AG04449 (cell line): ENCODE results near the gene SSPN.

Source experiments
- CTCF ChIA-PET: fragments of 350-600 bp; formaldehyde crosslinking; extraction: SDS; loops from one replicate; lab custom pipeline; 2021; ENCODE audit warnings: antibody characterized with exemption; lab: Yijun Ruan, JAX
- POLR2A ChIA-PET: fragments of 400-600, 350-600 bp; formaldehyde crosslinking; extraction: SDS; loops from one replicate; lab custom pipeline; 2020; ENCODE audit warnings: antibody characterized with exemption, inconsistent platforms; lab: Yijun Ruan, JAX
- DNase-seq: peaks from one replicate; pipeline ENCODE4 v3.0.0-alpha.2; 2010; ENCODE audit warnings: low read depth, low spot score
- H3K4me3 ChIP-seq: 2 replicates; pipeline ENCODE4 v1.5.1; 2011; ENCODE audit warnings: low read depth, mild to moderate bottlenecking, control low read depth, low read length
- TF ChIP-seq, protein P1 (sequence below): IDR thresholded peaks from one replicate; pipeline ENCODE4 v1.5.1; 2011; ENCODE audit warnings: mild to moderate bottlenecking, moderate library complexity, low read length, control low read depth, inconsistent platforms; ENCODE audit not compliant: insufficient read depth; ENCODE audit errors: missing control alignments

SSPN gene

DNA sequence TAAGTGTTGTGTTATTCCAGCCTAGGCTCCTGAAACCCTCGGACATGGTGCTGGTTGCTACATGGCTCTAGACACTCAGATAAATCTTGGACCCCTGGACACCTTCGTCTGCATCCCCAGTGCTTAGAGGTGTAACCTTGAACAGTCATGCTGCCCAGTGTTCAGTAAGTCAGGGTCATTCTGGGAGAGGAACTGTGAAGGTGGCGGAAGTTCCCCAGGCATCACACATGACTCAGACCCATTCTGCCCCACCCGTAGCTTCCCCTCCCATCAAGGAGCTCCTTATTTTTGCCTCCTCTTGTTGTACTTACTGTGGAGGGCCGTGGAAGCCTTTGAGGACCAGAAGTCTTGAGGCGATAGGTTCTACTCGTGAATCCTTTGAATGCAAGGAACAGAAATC is 18.1 kb upstream of the SSPN start:
- POLR2A ChIA-PET: no interaction called here
- H3K4me3 ChIP-seq: no peak overlapping the region
- TF ChIP-seq, protein P1, sequence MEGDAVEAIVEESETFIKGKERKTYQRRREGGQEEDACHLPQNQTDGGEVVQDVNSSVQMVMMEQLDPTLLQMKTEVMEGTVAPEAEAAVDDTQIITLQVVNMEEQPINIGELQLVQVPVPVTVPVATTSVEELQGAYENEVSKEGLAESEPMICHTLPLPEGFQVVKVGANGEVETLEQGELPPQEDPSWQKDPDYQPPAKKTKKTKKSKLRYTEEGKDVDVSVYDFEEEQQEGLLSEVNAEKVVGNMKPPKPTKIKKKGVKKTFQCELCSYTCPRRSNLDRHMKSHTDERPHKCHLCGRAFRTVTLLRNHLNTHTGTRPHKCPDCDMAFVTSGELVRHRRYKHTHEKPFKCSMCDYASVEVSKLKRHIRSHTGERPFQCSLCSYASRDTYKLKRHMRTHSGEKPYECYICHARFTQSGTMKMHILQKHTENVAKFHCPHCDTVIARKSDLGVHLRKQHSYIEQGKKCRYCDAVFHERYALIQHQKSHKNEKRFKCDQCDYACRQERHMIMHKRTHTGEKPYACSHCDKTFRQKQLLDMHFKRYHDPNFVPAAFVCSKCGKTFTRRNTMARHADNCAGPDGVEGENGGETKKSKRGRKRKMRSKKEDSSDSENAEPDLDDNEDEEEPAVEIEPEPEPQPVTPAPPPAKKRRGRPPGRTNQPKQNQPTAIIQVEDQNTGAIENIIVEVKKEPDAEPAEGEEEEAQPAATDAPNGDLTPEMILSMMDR: no peak
- DNase-seq: no peak
- CTCF ChIA-PET: no interaction called here

DNA sequence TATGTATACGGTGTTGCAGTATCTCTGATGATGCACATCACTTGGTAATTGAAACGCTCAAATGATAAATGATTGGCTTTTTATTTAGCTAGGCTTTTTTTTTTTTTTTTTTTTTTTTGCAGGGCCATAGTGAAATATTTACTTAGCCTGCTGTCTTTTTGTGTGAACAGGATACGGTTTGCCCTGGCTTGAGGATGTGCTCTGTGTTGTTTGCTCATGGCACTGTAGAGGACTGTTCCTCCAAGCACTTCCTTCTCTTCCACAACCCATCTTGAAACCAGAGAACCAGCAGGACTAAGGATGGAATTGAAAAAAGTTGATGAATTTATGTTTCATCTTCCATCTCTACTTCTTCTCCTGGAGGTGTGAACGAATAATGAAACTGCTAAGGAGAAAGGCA is 15.5 kb upstream of the SSPN start:
- POLR2A ChIA-PET: no interaction called here
- no peak for DNase-seq
- no peak overlapping the region for H3K4me3 ChIP-seq
- TF ChIP-seq, protein P1: no peak
- CTCF ChIA-PET: no interaction called here

DNA sequence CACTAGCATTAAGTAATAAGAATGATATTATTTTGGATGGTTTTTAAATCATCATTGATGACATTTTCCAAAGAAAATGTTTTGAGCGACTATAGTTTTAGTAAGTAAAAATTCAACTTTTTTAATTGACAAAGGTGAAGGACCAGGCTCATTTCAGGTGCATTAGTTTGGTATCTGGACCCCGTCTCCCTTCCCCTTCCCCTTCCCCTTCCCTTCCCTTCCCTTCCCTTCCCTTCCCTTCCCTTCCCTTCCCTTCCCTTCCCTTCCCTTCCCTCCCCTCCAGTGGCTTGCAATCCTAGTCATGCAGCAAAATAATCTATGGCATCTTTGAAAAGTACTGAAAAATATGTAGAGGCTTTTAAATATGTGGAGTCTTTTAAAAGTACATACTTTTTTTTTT is 13.0 kb upstream of the SSPN start:
- POLR2A ChIA-PET: no interaction called here
- TF ChIP-seq, protein P1: no peak
- CTCF ChIA-PET: no interaction called here
- DNase-seq: no peak
- H3K4me3 ChIP-seq: no peak overlapping the region

DNA sequence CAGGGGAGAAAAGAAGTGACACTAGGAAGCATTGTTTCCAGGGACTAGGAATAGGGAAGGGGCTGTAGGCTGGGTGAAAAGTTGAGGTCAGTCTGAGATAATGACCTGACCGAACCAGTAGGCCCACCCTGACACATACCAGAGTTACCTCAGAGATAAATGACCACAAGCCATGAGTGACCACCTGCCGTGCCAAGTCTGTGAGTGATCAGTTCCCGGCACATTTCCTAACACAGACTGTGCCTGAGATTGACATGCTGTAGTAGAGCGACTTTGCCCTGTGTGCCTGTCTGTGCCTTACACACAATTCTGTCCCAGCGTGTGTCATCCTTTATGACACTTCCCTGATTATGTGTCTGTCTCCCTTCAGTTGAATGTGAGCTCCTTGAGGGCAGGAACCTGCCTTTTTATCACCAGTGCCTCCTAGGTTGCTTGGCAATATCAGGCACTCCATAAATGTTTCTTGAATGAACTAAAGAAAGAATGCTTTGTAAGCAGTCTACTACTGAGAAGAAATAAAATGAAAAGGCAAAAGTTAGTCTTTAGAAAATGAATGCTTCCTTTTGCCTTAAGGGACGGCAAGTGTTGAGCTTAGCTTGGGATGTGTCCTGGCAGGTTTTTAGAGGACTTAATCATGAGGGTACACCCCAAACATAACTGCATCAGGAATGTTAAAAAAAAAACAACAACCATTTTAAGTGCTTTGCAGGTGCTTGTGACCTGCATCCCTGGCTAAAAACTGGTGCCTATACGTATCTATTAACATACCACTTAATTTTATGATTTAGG is 9.6 kb upstream of the SSPN start:
- no peak for DNase-seq
- CTCF ChIA-PET: no interaction called here
- H3K4me3 ChIP-seq: no peak overlapping the region
- POLR2A ChIA-PET: no interaction called here
- TF ChIP-seq, protein P1: no peak

DNA sequence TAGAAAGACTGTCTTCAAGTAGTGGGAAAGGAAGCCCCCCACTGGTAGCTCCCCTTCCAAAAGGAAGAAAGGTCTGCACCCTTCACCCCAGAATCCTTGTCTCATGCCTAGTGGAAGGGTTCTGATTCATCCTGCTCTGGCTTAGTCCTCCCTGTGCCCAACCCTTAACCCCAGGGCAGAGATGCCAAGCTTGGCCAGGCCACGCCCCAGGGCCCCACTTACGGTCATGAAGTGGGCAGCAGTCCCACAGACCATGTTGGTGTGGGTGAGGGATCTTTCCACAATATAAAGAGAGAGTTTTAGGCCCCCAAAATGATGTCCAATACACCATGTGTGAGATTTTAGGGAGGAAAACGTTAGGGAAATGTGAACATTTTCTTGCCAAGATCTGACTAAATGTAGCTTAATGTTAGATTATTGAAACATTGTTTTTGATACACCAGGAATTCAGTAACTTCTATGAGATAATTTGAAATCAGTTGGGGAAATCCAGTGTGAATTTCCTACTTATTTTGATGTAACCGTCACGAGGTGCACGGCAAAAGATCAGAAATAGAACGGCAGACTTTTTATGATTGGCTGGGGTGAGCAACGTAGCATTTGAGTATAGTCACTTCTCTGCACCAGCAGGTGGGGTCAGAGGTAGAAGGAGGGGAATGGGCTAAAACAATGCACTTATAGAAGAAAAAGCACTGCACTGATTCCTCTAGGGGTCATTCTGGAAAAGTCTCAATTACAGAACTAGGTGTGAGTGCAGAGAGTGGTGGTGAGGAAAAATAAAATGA is 8.2 kb upstream of the SSPN start:
- DNase-seq: no peak
- TF ChIP-seq, protein P1: no peak
- CTCF ChIA-PET: interaction anchor here (1.0 kb wide), 1 partner anchor 12 kb away, joined by 5 read pairs; no protein-coding TSS in a partner anchor
- H3K4me3 ChIP-seq: no peak overlapping the region
- POLR2A ChIA-PET: no interaction called here

DNA sequence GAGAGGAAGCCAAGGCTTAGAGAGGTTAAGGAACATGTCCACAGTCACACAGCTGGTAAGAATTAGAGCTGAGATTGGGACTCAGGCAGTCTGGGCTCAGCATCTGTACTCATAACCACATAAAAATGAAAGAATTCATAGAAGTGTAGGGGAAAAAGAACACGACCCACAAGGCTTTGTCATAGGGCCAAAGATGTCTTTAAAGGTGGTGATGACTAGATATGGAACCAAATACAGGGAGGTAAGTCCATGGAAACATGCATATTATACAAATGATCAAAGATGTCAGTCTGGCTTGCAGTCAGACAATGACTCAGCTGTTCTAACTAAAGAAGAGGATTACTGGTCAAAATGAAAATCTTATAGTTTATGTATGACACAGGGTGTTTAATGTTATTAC is 7.2 kb upstream of the SSPN start:
- POLR2A ChIA-PET: no interaction called here
- TF ChIP-seq, protein P1: no peak
- CTCF ChIA-PET: no interaction called here
- DNase-seq: peak; percentile 36
- no peak overlapping the region for H3K4me3 ChIP-seq
